Small intestine (tissue), 7 donors: ENCODE data around the gene HPCAL1. TPM values are rescaled to one million over a fixed set of nuclear protein-coding genes. Genes with fewer than 3 reads are reported as not detected.

ENCODE experiments used
- DNase-seq, 2 donors: peaks; one replicate each; pipeline versions ENCODE4 v3.0.0 to v3.0.0-alpha.2; 2013
- FAIRE-seq: peaks from 2 replicates; lab custom pipeline; 2012; peaks lifted over from hg19 to GRCh38; lab: Jason Lieb, UNC
- H3K27ac ChIP-seq, 3 donors: one replicate each; pipeline ENCODE4 v1.5.1; 2013; ENCODE audit warnings: low read length in 2 of 3, mild to moderate bottlenecking in 2 of 3, control low read depth in 1 of 3, inconsistent platforms in 1 of 3, low read depth in 1 of 3, moderate library complexity in 1 of 3
- H3K27me3 ChIP-seq, 3 donors: one replicate each; pipeline ENCODE4 v1.6.1; 2013; ENCODE audit warnings: low read length in 3 of 3, inconsistent platforms in 1 of 3; ENCODE audit not compliant: control insufficient read depth in 3 of 3, insufficient read depth in 3 of 3
- H3K36me3 ChIP-seq, 3 donors: one replicate each; pipeline ENCODE4 v1.6.1; 2013; ENCODE audit warnings: low read length in 3 of 3, inconsistent platforms in 1 of 3, low read depth in 1 of 3, mild to moderate bottlenecking in 1 of 3, moderate library complexity in 1 of 3; ENCODE audit not compliant: control insufficient read depth in 3 of 3, insufficient read depth in 2 of 3
- H3K4me1 ChIP-seq, 3 donors: one replicate each; pipeline ENCODE4 v1.6.1; 2013; ENCODE audit warnings: low read length in 2 of 3, inconsistent platforms in 1 of 3, low read depth in 1 of 3, mild to moderate bottlenecking in 1 of 3, moderate library complexity in 1 of 3; ENCODE audit not compliant: control insufficient read depth in 3 of 3, insufficient read depth in 2 of 3
- H3K4me3 ChIP-seq, 3 donors: one replicate each; pipeline ENCODE4 v1.5.1; 2013; ENCODE audit warnings: low read length in 3 of 3, control low read depth in 1 of 3, inconsistent platforms in 1 of 3, low read depth in 1 of 3, mild to moderate bottlenecking in 1 of 3, moderate library complexity in 1 of 3
- H3K9me3 ChIP-seq, 2 donors: one replicate each; pipeline ENCODE4 v1.6.1; 2013; ENCODE audit warnings: low read depth in 1 of 2, low read length in 1 of 2; ENCODE audit not compliant: control insufficient read depth in 2 of 2, insufficient read depth in 1 of 2
- WGBS, 3 donors: extraction: QIAGEN DNeasy Blood & Tissue Kit; methylation state at CpG; one replicate each; pipeline ENCODE4 v1.1.7; 2013; 5-methylcytosine and 5-hydroxymethylcytosine counted together
- polyA plus RNA-seq, 4 donors: library from polyadenylated mRNA; stranded (reverse) in 3 of 4; unstranded in 1 of 4; fragments of 200-250 nt in 3 of 4; fragments of 120-200 nt in 1 of 4; gene quantifications; one replicate each; pipeline versions ENCODE4 v1.2.1 to v1.2.3, GENCODE V29; 2013
- donor health status: healthy with polysubstance abuse.
- donor health status: control.
- donor health status: control.
- donor health status: Bipolar disorder and iron deficiency.
- donor health status: healthy.

HPCAL1 gene
- polyA plus RNA-seq, 4 donors, result 82.3 to 142 (median 94.2) TPM

DNA sequence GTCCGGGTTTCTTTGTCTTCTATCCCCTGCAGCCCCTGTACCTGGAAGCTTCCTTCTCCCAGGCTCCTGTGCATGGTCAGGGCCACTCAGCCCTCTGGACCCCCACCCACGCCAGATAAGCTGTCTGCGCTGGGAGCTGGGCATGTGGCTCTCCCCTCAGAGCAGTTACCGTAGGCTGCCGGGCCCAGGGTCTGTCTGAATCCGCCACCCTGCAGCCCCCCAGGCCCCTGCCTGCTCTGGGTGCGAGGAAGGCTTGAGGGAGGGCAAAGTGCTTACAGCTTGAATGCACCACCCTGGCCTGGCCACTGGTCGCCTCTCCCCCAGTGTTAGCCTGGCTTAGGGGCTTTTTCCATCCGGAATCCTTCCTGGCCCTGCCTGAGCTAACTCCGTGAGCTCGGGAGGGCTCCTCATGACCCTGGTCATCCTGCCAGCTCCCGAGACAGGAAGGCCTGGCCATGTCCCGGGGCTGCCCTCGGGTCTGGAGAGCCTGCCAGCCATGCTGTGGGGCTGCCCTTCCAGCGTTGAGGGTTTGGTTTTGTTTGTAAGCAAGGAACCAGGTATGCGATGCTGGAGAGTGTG, 94.7 kb downstream of the HPCAL1 start:
- Histone ChIP-seq H3K27ac (no peak overlapping the region), H3K36me3 (peaks cover 0 to 66% (median 3%) of the 10 kb centered on the region in 3 donors), H3K27me3 (no peaks in the 10 kb centered on the region), H3K4me1 (peaks cover 10 to 26% (median 17%) of the 10 kb centered on the region in 3 donors), H3K4me3 (no peak overlapping the region), H3K9me3 (no peaks in the 10 kb centered on the region)
- FAIRE-seq, result no peak
- WGBS, 3 donors, result 84 to 92% (median 85%) methylated on average over 16 of the region's 16 CpGs
- no peak for DNase-seq

DNA sequence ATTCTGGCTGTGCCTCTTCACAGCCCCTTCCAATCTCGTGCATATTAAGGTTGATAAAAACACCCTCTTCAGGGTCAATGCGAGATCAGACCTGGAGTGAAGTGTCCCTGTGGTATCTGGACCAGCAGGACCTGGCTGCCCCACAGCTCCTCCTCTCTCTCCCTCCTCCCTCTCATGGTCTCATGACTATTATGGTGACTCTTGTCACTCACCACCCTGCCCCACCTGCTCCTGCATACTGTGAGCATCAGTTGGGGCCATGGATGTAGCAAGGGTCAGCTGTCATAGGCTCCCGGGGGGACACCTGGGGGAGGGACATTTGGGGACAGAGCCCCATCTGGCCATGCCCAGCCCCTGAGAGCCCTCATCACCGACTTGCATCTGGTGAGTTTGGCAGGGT, 95.2 kb downstream of the HPCAL1 start:
- DNase-seq, result no peak
- Histone ChIP-seq H3K27me3 (no peaks in the 10 kb centered on the region), H3K4me1 (peaks cover 10 to 27% (median 12%) of the 10 kb centered on the region in 3 donors), H3K36me3 (peaks cover 0 to 67% (median 3%) of the 10 kb centered on the region in 3 donors), H3K4me3 (no peak overlapping the region), H3K27ac (peak overlapping the region in 1 of 3 donors; percentile 35), H3K9me3 (no peaks in the 10 kb centered on the region)
- WGBS, 3 donors, result 49 to 62% (median 50%) methylated on average over 4 of the region's 4 CpGs
- FAIRE-seq, result no peak

DNA sequence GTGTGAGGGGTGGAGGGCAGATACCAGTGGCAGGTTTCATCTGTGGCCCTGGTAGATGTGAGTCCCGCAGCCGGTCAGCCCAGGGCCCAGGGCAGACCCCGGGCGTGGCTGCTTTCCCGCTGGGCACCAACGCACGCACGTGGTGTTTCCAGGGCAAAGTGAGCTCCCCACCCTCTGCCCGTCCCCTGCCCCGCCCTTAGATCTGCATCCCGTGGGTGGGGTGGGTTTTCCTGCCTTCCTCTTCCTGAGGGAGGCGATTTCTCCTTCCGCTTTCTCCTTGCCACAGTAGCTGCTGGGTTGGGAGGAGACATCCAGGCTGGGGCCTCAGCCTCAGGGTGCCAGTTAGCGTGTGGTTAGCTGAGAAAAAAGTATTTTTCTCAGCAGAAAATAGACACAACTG, 95.8 kb downstream of the HPCAL1 start:
- Histone ChIP-seq H3K36me3 (peaks cover 0 to 63% (median 3%) of the 10 kb centered on the region in 3 donors), H3K9me3 (no peaks in the 10 kb centered on the region), H3K4me1 (peaks cover 7 to 26% (median 10%) of the 10 kb centered on the region in 3 donors), H3K4me3 (no peak overlapping the region), H3K27me3 (no peaks in the 10 kb centered on the region), H3K27ac (peak overlapping the region in 1 of 3 donors; percentile 35)
- DNase-seq (peak in 1 of 2 donors; percentile 76), FAIRE-seq (no peak)
- 36 to 61% (median 39%) methylated on average over 14 of the region's 14 CpGs for WGBS, 3 donors

DNA sequence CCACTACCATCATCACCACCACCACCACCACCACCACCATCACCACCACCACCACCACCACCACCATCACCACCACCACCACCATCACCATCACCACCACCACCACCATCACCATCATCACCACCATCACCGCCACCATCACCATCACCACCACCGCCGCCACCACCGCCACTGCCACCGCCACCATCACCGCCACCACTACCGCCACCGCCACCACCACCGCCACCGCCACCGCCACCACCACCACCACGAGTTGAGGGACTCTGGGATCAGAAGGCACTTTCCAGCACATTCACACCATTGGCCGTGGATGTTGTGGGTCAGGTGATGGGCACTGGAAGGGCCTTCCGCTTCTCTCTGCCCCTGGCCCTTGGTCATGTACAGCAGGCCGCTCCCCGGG, 96.7 kb downstream of the HPCAL1 start:
- FAIRE-seq (no peak), DNase-seq (no peak)
- H3K27me3 ChIP-seq, result no peaks in the 10 kb centered on the region
- no peak overlapping the region for H3K4me3 ChIP-seq
- no peak overlapping the region for H3K27ac ChIP-seq
- peaks cover 5 to 25% (median 10%) of the 10 kb centered on the region in 3 donors for H3K4me1 ChIP-seq
- 70 to 88% (median 85%) methylated on average over 10 to 15 of the region's 16 CpGs for WGBS, 3 donors
- no peaks in the 10 kb centered on the region for H3K9me3 ChIP-seq
- peaks cover 0 to 61% (median 3%) of the 10 kb centered on the region in 3 donors for H3K36me3 ChIP-seq

DNA sequence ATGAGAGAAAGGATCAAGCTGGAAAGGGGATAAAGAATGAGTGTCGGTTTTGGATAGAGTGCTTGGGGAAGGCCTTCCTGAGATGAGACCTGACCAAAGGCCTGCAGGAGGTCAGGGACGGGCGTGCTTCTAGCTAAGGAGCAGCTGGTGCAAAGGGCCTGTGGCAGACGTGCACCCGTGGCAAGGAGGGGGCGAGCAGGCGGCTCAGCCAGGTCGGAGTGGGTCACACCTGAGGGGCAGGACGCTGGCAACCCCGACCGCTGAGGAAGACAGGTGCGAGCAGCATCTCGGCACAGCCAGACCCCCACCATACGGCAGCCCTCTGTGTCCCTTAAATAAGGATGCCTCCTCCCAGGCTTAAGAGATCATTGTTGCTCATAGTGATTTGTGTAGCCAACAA, 97.3 kb downstream of the HPCAL1 start:
- 89 to 94% (median 91%) methylated on average over 14 of the region's 14 CpGs for WGBS, 3 donors
- peak overlapping the region in 1 of 3 donors; percentile 4 for H3K27ac ChIP-seq
- no peaks in the 10 kb centered on the region for H3K9me3 ChIP-seq
- no peak overlapping the region for H3K4me3 ChIP-seq
- DNase-seq, result no peak
- H3K36me3 ChIP-seq, result peaks cover 0 to 67% (median 3%) of the 10 kb centered on the region in 3 donors
- peaks cover 5 to 25% (median 10%) of the 10 kb centered on the region in 3 donors for H3K4me1 ChIP-seq
- H3K27me3 ChIP-seq, result no peaks in the 10 kb centered on the region
- no peak for FAIRE-seq

DNA sequence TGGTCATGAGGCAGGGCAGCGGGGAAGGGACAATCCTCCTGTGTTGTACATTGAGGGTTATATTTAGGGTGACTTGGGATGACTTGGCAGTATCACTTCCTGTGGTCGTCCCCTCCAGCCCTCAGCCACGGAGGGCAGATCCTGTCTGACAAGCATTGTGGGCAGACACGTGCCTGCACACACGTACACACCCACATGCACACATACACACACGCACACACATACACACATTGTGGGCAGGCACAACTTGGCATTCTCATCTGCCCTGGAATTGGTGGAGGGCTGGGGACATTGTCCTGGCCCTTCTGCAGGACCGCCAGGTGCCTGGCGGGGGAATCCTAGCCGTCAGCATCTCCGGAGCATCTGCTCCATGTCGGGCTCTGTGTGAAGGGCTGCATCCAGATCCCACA, 97.9 kb downstream of the HPCAL1 start:
- WGBS, 3 donors, result 75 to 87% (median 82%) methylated on average over 11 of the region's 11 CpGs
- DNase-seq (no peak), FAIRE-seq (no peak)
- peaks cover 0 to 72% (median 3%) of the 10 kb centered on the region in 3 donors for H3K36me3 ChIP-seq
- H3K27ac ChIP-seq, result peak overlapping the region in 2 of 3 donors; percentile 28 to 85
- H3K4me1 ChIP-seq, result peaks cover 5 to 25% (median 10%) of the 10 kb centered on the region in 3 donors
- H3K9me3 ChIP-seq, result no peaks in the 10 kb centered on the region
- H3K27me3 ChIP-seq, result no peaks in the 10 kb centered on the region
- no peak overlapping the region for H3K4me3 ChIP-seq

DNA sequence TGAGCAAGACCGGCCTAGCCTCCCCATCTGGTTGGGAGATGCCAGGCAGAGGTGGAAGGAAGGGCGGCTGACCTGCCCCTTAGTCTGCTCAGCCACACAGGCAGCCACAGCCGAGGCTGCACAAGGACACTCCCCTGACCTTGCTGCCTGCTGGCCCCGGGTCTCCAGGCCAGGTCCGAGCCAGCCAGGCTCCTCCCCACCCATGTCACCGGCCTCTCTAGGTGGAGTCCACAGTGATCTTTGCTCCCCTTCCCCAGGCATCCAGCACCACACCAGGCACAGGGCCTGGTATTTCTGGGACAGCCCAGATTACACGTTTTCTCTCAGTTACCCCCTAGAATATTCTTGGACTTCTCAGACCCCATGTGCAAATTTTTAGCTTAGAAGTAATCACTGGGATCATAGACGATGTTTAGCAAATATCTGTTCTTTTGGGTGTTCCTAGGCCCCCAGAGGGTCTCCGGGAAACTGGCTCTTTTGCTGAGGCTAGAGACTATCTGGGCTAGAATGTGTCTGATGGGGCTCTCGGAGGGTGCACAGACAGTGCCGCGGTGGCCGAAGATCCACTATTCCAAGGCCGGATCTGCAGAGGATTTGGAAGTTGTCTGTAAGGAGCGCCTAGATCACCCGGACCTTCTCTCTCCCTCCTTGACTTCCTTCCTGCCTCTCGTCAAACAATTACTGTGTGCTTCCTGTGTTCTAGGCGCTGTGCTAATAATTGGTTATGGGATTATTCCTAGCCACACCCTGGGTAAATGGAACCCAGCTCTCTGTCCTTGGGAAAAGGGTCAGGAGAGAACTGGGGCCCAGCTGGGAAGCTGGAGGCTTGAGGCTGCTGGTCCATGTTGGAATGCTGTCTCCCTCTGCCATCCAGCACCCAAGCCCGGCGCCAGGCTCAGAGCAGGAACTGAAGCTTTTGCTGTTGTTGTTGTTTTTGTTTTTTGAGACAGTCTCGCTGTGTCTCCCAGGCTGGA, 98.6 kb downstream of the HPCAL1 start:
- DNase-seq (peak; percentile 51 to 79), FAIRE-seq (no peak)
- WGBS, 3 donors, result 57 to 70% (median 66%) methylated on average over 21 of the region's 21 CpGs
- Histone ChIP-seq H3K27me3 (no peaks in the 10 kb centered on the region), H3K27ac (peak overlapping the region; percentile 20 to 85 (median 83)), H3K4me1 (peaks cover 5 to 25% (median 10%) of the 10 kb centered on the region in 3 donors), H3K4me3 (no peak overlapping the region), H3K36me3 (peaks cover 0 to 72% (median 3%) of the 10 kb centered on the region in 3 donors), H3K9me3 (no peaks in the 10 kb centered on the region)

DNA sequence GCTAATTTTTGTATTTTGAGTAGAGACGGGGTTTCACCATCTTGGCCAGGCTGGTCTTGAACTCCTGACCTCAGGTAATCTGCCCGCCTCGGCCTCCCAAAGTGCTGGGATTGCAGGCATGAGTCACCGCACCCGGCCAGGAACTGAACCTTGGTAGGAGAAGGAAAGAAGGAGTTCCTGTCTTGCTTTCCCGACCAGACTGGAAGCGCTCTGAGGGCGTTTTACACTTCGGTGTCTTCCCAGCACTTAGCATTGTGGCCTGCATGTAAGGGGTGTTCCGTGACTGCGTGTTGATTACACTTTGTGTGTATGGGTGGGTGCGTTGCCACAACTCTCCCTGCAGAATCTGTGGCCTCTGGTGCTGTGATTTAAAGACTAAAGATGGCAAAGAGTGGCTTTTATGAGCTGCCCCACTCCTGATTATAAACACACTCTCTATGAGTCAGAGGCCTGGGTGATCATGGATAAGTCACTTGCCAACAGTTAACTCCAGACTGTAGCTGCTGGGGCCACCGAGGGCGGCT, 99.4 kb downstream of the HPCAL1 start:
- Histone ChIP-seq H3K4me1 (peaks cover 5 to 25% (median 11%) of the 10 kb centered on the region in 3 donors), H3K9me3 (no peaks in the 10 kb centered on the region), H3K4me3 (no peak overlapping the region), H3K36me3 (peaks cover 0 to 75% (median 3%) of the 10 kb centered on the region in 3 donors), H3K27me3 (no peaks in the 10 kb centered on the region), H3K27ac (peak overlapping the region; percentile 37 to 83 (median 43))
- FAIRE-seq (no peak), DNase-seq (peak in 1 of 2 donors; percentile 74)
- 56 to 75% (median 66%) methylated on average over 14 of the region's 14 CpGs for WGBS, 3 donors
